Measurements from ENCODE around the gene LRFN3. TPM values are rescaled to one million over a fixed set of nuclear protein-coding genes. Genes with fewer than 3 reads are reported as not detected.

The LRFN3 gene
- total RNA-seq, 1 donor from 2014 or later, result 15.3 TPM

DNA sequence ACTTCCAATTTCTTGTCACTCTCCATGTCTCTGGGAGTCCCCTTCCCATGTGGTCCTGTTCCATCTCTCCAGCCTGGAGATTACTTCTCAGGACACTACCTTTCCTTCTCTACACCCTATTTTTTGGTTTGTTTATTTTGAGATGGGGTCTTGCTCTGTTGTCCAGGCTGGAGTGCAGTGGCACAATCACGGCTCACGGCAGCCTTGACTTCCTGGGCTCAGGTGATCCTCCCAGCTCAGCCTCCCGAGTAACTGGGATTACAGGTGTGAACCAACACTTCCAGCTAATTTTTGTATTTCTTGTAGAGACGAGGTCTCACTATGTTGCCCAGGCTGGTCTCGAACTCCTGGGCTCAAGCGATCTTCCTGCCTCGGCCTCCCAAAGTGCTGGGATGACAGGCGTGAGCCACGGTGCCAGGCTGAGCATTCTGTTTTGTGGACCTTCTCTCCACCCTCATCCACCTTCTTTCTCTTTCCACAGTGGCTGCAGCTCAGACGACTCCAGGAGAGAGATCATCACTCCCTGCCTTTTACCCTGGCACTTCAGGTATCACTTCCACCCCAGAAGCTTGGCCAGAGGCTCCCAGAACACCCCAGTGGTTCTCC is 33.2 kb upstream of the LRFN3 start:
- Histone ChIP-seq H2AFZ (ENCODE audit: low read depth, low read length) (peak overlapping the region; percentile 90), H3K79me2 (ENCODE audit: insufficient read depth, low read length) (peaks cover 4% of the 10 kb centered on the region), H3K27me3 (ENCODE audit: insufficient read depth, low read length) (no peaks in the 10 kb centered on the region), H3K4me1 (ENCODE audit: insufficient read depth, low read length) (peaks cover 32% of the 10 kb centered on the region), H3K9me3 (ENCODE audit: insufficient read depth, low read depth, low read length) (no peaks in the 10 kb centered on the region), H3K27ac (ENCODE audit: low read depth, low read length) (no peak overlapping the region), H4K20me1 (ENCODE audit: insufficient read depth, low read length) (no peaks in the 10 kb centered on the region), H3K4me3 (ENCODE audit: insufficient read depth, low read depth, low read length) (peak overlapping the region; percentile 23), H3K9ac (ENCODE audit: low read length) (peak overlapping the region; percentile 59), H3K4me2 (ENCODE audit: low read length) (peak overlapping the region; percentile 89), H3K36me3 (ENCODE audit: insufficient read depth, low read length) (no peaks in the 10 kb centered on the region)
- H3K27me3 Mint-ChIP-seq (ENCODE audit: low read depth, unreplicated experiment), result peaks cover 2% of the 10 kb centered on the region
- DNase-seq (ENCODE audit: low read depth) (no peak), FAIRE-seq (no peak)
- TF ChIP-seq, protein P1, sequence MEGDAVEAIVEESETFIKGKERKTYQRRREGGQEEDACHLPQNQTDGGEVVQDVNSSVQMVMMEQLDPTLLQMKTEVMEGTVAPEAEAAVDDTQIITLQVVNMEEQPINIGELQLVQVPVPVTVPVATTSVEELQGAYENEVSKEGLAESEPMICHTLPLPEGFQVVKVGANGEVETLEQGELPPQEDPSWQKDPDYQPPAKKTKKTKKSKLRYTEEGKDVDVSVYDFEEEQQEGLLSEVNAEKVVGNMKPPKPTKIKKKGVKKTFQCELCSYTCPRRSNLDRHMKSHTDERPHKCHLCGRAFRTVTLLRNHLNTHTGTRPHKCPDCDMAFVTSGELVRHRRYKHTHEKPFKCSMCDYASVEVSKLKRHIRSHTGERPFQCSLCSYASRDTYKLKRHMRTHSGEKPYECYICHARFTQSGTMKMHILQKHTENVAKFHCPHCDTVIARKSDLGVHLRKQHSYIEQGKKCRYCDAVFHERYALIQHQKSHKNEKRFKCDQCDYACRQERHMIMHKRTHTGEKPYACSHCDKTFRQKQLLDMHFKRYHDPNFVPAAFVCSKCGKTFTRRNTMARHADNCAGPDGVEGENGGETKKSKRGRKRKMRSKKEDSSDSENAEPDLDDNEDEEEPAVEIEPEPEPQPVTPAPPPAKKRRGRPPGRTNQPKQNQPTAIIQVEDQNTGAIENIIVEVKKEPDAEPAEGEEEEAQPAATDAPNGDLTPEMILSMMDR (IDR thresholded peaks at IDR 0.05; ENCODE audit: insufficient read depth, low read depth, low read length), result no peak
- no peak for TF ChIP-seq EZH2 (IDR thresholded peaks at IDR 0.05; ENCODE audit: insufficient read depth, low read length)
- H3K36me3 Mint-ChIP-seq (ENCODE audit: low read depth, unreplicated experiment), result no peaks in the 10 kb centered on the region
- H3K4me1 Mint-ChIP-seq (ENCODE audit: low read depth, unreplicated experiment), result peaks cover 15% of the 10 kb centered on the region
- peak overlapping the region; percentile 96 for H3K27ac Mint-ChIP-seq (ENCODE audit: unreplicated experiment)
- peak overlapping the region; percentile 77 for H3K4me3 Mint-ChIP-seq (ENCODE audit: unreplicated experiment)
- no peaks in the 10 kb centered on the region for H3K9me3 Mint-ChIP-seq (ENCODE audit: unreplicated experiment)

DNA sequence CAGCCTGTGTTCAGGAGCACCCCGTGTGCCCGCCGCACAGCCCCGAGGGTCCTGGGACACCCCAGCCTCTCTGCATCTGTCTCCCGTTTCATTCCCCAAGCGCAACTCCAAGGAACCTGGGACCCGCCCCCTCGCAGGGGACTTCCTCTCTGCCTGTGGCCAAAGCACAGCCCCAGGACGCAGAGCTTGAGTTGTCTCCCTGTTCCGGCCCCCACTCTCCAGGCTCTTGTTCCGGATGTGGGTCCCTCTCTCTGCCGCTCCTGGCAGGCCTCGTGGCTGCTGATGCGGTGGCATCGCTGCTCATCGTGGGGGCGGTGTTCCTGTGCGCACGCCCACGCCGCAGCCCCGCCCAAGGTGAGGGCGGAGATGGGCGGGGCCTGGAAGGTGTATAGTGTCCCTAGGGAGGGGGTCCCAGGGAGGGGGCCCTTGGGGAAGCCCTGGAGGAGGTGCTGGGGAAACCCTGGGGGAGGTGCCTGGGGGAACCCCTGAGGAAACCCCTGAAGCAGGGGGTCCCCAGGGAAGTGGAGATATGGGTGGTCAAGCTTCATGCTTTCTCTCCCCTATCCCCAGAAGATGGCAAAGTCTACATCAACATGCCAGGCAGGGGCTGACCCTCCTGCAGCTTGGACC is 32.5 kb upstream of the LRFN3 start:
- H3K9me3 Mint-ChIP-seq (ENCODE audit: unreplicated experiment), result no peaks in the 10 kb centered on the region
- Histone ChIP-seq H3K27ac (ENCODE audit: low read depth, low read length) (no peak overlapping the region), H3K27me3 (ENCODE audit: insufficient read depth, low read length) (no peaks in the 10 kb centered on the region), H3K4me2 (ENCODE audit: low read length) (peak overlapping the region; percentile 89), H3K4me3 (ENCODE audit: insufficient read depth, low read depth, low read length) (peak overlapping the region; percentile 23), H3K9ac (ENCODE audit: low read length) (peak overlapping the region; percentile 59), H3K9me3 (ENCODE audit: insufficient read depth, low read depth, low read length) (no peaks in the 10 kb centered on the region), H3K4me1 (ENCODE audit: insufficient read depth, low read length) (peaks cover 28% of the 10 kb centered on the region), H3K79me2 (ENCODE audit: insufficient read depth, low read length) (no peaks in the 10 kb centered on the region), H4K20me1 (ENCODE audit: insufficient read depth, low read length) (no peaks in the 10 kb centered on the region), H2AFZ (ENCODE audit: low read depth, low read length) (peak overlapping the region; percentile 90), H3K36me3 (ENCODE audit: insufficient read depth, low read length) (no peaks in the 10 kb centered on the region)
- DNase-seq (ENCODE audit: low read depth) (peak; percentile 64), FAIRE-seq (no peak)
- peaks cover 2% of the 10 kb centered on the region for H3K27me3 Mint-ChIP-seq (ENCODE audit: low read depth, unreplicated experiment)
- peak overlapping the region; percentile 77 for H3K4me3 Mint-ChIP-seq (ENCODE audit: unreplicated experiment)
- peaks cover 15% of the 10 kb centered on the region for H3K4me1 Mint-ChIP-seq (ENCODE audit: low read depth, unreplicated experiment)
- no peaks in the 10 kb centered on the region for H3K36me3 Mint-ChIP-seq (ENCODE audit: low read depth, unreplicated experiment)
- peak overlapping the region; percentile 96 for H3K27ac Mint-ChIP-seq (ENCODE audit: unreplicated experiment)
- TF ChIP-seq, protein P1 (IDR thresholded peaks at IDR 0.05; ENCODE audit: insufficient read depth, low read depth, low read length), result no peak
- TF ChIP-seq EZH2 (IDR thresholded peaks at IDR 0.05; ENCODE audit: insufficient read depth, low read length), result no peak

Measured in astrocyte (in vitro differentiated cells and primary cell).